ENCODE measurements around the gene MGAT4B.

Gene MGAT4B

GRCh38 chr5:179769271-179769670 lies 37.4 kb downstream of the MGAT4B start:
- peaks cover 57 to 62% of the 10 kb centered on the region in 2 experiments for H3K4me1 ChIP-seq (ENCODE audit: control insufficient read depth in 1 of 2, insufficient read depth in 1 of 2, low read depth in 1 of 2, low read length in 1 of 2)
- H3K36me3 ChIP-seq: peaks cover 80% of the 10 kb centered on the region
- no peak for TF ChIP-seq CTCF (IDR thresholded peaks at IDR 0.05)
- peak overlapping the region; percentile 41 for H3K27ac ChIP-seq
- no peak overlapping the region for H3K4me3 ChIP-seq (ENCODE audit: low read depth in 1 of 2, low read length in 1 of 2)
- H3K9me3 ChIP-seq: no peaks in the 10 kb centered on the region
- no peaks in the 10 kb centered on the region for H3K27me3 ChIP-seq

GRCh38 chr5:179768326-179769085 lies 38.2 kb downstream of the MGAT4B start:
- Histone ChIP-seq H3K4me1 (ENCODE audit: control insufficient read depth in 1 of 2, insufficient read depth in 1 of 2, low read depth in 1 of 2, low read length in 1 of 2) (peaks cover 63 to 69% of the 10 kb centered on the region in 2 experiments), H3K4me3 (ENCODE audit: low read depth in 1 of 2, low read length in 1 of 2) (no peak overlapping the region), H3K9me3 (no peaks in the 10 kb centered on the region), H3K36me3 (peaks cover 72% of the 10 kb centered on the region), H3K27ac (peak overlapping the region; percentile 41), H3K27me3 (no peaks in the 10 kb centered on the region)
- no peak for TF ChIP-seq CTCF (IDR thresholded peaks at IDR 0.05)

GRCh38 chr5:179767496-179768100 lies 39.1 kb downstream of the MGAT4B start:
- H3K4me1 ChIP-seq (ENCODE audit: control insufficient read depth in 1 of 2, insufficient read depth in 1 of 2, low read depth in 1 of 2, low read length in 1 of 2): peaks cover 70 to 73% of the 10 kb centered on the region in 2 experiments
- H3K4me3 ChIP-seq (ENCODE audit: low read depth in 1 of 2, low read length in 1 of 2): no peak overlapping the region
- H3K27ac ChIP-seq: peak overlapping the region; percentile 33
- H3K36me3 ChIP-seq: peaks cover 63% of the 10 kb centered on the region
- no peak for TF ChIP-seq CTCF (IDR thresholded peaks at IDR 0.05)
- no peaks in the 10 kb centered on the region for H3K27me3 ChIP-seq
- H3K9me3 ChIP-seq: no peaks in the 10 kb centered on the region

- Histone ChIP-seq H3K27ac (peak overlapping the region; percentile 37), H3K4me1 (ENCODE audit: control insufficient read depth in 1 of 2, insufficient read depth in 1 of 2, low read depth in 1 of 2, low read length in 1 of 2) (peaks cover 70 to 73% of the 10 kb centered on the region in 2 experiments), H3K4me3 (ENCODE audit: low read depth in 1 of 2, low read length in 1 of 2) (no peak overlapping the region), H3K9me3 (no peaks in the 10 kb centered on the region), H3K36me3 (peaks cover 56% of the 10 kb centered on the region), H3K27me3 (no peaks in the 10 kb centered on the region)
- TF ChIP-seq CTCF (IDR thresholded peaks at IDR 0.05): no peak
These were observed 39.8 kb downstream of the MGAT4B start for GRCh38 chr5:179766726-179767455.

- no peak overlapping the region for H3K4me3 ChIP-seq (ENCODE audit: low read depth in 1 of 2, low read length in 1 of 2)
- no peaks in the 10 kb centered on the region for H3K27me3 ChIP-seq
- peak overlapping the region; percentile 37 for H3K27ac ChIP-seq
- peaks cover 70 to 73% of the 10 kb centered on the region in 2 experiments for H3K4me1 ChIP-seq (ENCODE audit: control insufficient read depth in 1 of 2, insufficient read depth in 1 of 2, low read depth in 1 of 2, low read length in 1 of 2)
- peaks cover 49% of the 10 kb centered on the region for H3K36me3 ChIP-seq
- no peak for TF ChIP-seq CTCF (IDR thresholded peaks at IDR 0.05)
- no peaks in the 10 kb centered on the region for H3K9me3 ChIP-seq
These were observed 40.5 kb downstream of the MGAT4B start for GRCh38 chr5:179766021-179766725.
